HG03097 (cell line): ENCODE results near the gene CRIM1.

Experiments
- ATAC-seq: cut with Tn5 transposase; IDR thresholded peaks from one replicate; pipeline ENCODE4 v1.9.1; 2021; ENCODE audit not compliant: unreplicated experiment, low FRiP score

CRIM1 gene

GRCh38 chr2:36539631-36540030 lies 184.1 kb downstream of the CRIM1 start:
- ATAC-seq, result peak; percentile 70

DNA sequence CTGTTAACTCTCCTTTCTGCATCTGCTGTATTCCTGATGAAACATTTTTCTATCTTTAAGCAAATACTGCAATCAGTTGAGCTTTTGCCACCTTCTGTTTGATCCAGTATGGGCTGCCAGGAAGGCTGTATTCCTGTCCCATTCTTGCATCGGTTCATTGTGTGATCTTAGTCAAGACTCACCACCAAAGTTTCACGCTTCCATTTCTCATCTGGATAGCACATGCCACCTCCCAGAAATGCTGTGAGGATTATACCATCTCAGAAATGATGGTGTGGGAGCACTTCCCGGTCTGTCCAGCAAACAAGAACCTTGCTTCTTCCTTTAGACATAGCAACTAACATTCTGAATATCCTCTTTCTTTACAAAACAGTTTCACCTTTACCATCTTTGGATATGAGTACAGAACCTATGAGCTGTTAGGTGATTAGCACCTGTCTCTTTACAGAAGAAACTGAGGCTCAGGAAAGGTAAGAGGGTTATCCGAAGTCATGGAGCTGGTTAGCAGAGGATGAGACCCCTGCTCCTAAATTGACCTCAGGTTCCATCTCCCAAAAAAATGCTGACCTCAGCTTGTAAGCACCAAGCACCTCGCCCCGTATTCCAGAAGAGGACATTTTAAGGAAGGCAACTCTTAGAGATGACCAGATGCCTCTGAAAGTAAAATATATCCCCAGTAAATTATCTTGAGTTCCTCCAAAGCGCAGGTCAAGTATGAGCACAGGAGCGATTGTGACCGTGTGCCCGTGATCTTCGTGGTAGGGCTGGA lies 185.6 kb downstream of the CRIM1 start:
- ATAC-seq, result no peak

GRCh38 chr2:36541891-36542595 lies 186.5 kb downstream of the CRIM1 start:
- ATAC-seq, result no peak

- no peak for ATAC-seq
These were observed 189.2 kb downstream of the CRIM1 start for GRCh38 chr2:36544638-36545338.

DNA sequence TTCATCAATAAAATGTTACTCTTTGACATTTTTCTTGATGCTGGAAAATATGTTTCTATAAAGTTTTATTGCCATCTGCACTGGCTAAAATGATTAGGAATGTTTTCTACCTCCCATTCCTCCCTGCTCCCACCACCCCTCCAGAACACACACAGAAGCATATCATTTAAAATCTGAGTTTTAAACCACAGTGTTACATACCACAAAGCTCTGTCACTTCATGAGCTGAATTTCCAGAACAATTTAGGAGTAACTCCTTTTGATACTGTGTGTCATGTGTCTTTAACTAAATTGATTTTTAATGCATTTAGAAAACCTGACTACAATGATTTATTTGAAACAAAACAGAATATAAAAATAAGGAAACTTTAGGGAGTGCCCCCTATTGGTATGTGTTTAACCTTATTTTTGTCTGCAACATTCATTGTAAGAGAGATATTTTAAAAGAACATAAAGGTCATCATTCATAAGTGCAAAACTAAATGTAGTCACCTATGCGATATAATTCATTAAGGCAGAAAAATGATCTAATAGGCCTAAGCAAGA lies 190.4 kb downstream of the CRIM1 start:
- no peak for ATAC-seq

DNA sequence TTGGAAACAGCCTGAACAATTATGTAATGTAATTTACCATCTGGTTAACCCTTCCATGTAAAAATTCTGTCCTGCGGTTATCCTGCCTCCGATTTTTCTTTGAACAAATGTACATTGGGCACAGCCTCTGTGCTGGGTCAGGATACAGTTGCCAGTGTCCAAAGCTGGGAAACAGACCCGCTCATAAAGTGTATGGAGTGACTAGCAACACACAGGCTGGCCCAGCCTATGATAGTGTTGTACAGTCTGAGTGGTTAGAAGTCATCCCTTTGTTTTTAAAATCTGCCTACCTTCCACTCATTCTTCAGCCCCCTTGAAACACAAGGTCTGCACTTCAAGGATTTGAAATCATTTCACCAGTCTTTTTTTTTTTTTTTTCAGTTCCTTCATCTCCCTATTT lies 192.3 kb downstream of the CRIM1 start:
- ATAC-seq, result no peak

DNA sequence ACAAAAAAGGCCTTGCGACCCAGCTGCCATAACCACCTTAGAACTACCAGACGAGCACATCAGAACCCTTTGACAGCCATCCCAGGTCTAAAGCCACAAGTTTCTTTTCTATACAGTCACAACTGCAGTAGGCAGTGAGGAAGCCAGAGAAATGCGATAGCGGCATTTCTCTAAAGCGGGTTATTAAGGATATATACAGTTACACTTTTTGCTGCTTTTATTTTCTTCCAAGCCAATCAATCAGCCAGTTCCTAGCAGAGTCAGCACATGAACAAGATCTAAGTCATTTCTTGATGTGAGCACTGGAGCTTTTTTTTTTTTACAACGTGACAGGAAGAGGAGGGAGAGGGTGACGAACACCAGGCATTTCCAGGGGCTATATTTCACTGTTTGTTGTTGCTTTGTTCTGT lies 193.6 kb downstream of the CRIM1 start:
- ATAC-seq, result no peak

GRCh38 chr2:36550006-36550405 lies 194.4 kb downstream of the CRIM1 start:
- no peak for ATAC-seq

- no peak for ATAC-seq
These were observed 198.1 kb downstream of the CRIM1 start for GRCh38 chr2:36553683-36554082.

DNA sequence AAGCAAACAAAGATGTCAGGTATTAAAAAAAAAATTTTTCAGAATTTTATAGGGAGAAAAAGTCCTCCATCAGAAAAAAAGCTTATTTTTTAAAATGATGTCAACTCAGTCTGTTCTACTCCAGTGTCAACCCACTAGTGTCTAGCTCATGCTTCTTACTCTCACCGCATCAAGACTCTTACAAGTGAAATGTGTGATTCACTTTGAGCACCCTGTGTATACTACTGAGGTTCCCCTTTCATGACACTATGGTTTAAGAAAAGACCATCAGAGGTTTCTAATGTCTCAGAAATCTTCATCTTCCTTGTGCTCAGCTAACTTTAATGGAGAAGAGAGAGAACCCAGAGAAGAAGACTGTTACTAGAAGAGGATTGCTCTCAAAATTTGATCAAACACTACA lies 199.0 kb downstream of the CRIM1 start:
- no peak for ATAC-seq

DNA sequence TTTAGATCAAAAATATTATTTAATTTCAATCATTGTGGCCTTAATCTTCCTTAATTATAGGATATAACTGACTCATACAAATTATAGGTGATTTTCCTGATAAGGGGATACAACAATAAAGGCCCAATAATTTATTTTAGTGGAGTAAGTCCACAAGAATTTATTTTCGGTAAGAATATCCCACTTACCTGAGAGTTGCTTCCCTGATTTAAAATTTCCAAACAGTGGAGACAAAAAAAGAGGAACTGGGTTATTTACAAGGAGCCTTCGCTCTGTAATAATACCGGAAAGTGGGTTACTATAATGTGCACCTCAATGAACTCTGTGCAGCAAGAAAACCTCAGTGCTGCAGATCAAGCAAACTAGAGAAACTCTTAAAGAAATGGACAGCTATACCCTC lies 200.2 kb downstream of the CRIM1 start:
- no peak for ATAC-seq

DNA sequence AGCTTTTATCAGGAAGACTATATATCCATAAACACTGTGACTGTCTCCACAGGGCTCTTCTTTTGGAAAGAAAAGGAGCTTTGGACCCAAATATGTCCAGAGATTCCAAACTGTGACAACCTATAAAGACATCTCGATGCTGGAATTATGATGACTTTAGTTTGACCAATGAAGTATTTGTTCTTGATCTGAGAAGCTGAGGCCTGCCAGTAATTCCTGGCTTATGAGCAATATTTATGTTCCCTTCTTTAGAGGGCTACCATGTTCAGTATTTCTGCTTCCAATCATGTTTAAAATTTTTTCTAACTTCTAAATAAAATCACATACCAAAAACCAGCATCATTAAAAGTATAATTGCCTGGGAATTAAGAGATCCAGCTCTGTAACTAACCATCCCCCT lies 201.3 kb downstream of the CRIM1 start:
- ATAC-seq, result no peak

GRCh38 chr2:36559221-36559942 lies 203.8 kb downstream of the CRIM1 start:
- ATAC-seq, result no peak

DNA sequence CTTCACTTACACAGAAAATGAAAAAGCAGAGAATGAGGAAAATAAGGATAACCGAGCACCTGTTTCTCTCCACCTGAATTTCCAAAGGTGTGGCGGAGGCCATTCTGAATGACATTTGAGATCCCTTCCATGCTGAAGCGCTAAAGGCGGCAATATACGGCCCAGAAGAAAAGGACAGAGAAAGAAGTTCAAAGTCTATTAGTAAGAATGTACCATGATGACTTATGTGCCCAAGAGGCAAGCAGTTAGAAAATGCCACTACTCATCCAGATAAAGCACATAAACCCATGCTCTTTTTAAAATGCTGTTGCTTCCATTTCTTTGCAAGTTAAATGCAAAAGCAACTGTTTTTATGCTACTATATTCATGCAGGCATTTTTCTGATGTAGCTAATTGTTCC lies 205.1 kb downstream of the CRIM1 start:
- ATAC-seq, result no peak

- ATAC-seq, result no peak
These were observed 205.8 kb downstream of the CRIM1 start for GRCh38 chr2:36561237-36561944.

DNA sequence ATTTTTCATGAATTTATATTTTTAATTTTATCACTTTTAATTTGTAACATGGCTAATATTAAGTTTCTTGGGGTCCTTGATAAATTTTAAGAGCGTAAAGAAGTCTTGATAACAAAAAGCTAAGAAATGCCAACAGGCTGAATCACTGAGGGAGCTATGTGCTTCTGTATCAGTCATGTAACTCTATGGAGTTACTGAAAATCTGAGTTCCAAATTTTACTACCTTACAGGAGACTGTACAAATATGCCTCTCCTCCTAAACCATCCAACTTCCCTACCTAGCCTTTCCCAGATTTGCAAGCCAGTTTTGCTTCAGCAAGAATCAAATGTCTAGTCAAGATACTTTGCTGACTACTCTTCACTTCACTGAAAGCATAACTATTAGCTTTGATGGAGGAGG lies 206.7 kb downstream of the CRIM1 start:
- no peak for ATAC-seq

GRCh38 chr2:36562973-36563532 lies 207.5 kb downstream of the CRIM1 start:
- no peak for ATAC-seq

DNA sequence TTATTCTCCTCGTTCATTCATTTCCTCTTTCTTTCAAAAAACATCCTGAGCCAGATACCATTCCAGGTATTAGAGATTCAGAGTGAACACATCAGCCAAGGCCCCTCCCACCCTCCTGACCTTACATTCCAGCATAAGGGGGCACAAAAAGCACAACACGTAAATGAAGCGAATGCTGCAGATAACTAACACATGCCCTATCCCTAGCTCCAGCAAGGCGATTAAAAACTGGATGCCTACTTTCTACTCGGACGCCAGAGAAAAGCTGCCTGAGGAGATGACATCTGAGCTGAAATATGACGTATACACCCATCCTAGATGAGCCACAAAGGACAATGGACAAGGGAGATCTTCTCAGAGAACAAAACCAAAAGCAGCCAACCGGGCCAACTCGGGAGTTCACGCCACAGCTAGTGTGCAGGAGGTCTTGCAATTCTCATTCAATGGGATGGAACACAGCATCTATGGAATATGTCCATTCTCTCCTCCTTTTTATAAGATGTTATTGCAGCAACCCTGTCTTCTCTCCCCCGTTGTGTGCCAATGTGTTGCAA lies 208.9 kb downstream of the CRIM1 start:
- no peak for ATAC-seq

DNA sequence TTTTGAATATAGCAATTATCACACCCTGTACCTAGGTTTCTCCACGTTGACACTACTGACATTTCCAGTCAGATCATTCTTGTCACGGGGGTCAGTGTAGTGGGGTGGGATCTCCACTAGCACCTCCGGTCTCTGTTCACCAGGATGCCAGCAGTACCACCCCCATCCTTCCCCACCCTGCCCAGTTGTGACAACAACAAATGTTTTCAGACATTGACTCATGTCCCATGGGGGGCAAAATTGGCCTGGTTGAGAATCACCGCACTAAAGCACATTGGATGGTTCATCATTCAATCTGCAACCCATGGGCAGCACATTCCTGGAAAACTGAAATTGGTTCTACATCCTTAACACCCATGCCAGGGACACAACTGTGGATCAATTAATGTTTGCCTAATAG lies 210.1 kb downstream of the CRIM1 start:
- no peak for ATAC-seq
